ENCODE results near the gene OBP2A.

DNA sequence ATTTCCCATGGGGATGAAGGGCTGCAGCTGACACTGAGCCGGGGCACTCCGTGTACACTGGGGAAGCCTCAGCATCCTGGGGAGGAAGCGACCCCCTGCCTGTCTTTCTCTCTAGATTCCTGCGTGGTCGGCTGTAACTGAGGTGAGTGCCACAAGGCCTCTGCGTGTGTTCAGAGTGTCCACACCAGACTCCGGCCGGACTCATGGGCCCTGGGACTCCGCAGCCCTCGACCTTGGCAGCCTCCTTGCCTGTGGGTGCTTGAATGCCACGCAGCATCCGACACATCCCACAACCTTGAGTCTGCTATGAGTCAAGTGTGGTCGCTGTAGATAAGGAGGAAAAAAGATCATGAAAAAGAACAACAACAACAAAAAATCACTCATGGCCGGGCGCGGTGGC lies 39.0 kb downstream of the OBP2A start:
- TF ChIP-seq POLR2AphosphoS5 (IDR thresholded peaks at IDR 0.05; ENCODE audit: low read depth, low read length): no peak
- TF ChIP-seq EGR1 (IDR thresholded peaks at IDR 0.05; ENCODE audit: borderline replicate concordance, low read depth, low read length): no peak
- TF ChIP-seq, protein P1, sequence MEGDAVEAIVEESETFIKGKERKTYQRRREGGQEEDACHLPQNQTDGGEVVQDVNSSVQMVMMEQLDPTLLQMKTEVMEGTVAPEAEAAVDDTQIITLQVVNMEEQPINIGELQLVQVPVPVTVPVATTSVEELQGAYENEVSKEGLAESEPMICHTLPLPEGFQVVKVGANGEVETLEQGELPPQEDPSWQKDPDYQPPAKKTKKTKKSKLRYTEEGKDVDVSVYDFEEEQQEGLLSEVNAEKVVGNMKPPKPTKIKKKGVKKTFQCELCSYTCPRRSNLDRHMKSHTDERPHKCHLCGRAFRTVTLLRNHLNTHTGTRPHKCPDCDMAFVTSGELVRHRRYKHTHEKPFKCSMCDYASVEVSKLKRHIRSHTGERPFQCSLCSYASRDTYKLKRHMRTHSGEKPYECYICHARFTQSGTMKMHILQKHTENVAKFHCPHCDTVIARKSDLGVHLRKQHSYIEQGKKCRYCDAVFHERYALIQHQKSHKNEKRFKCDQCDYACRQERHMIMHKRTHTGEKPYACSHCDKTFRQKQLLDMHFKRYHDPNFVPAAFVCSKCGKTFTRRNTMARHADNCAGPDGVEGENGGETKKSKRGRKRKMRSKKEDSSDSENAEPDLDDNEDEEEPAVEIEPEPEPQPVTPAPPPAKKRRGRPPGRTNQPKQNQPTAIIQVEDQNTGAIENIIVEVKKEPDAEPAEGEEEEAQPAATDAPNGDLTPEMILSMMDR (IDR thresholded peaks at IDR 0.05; ENCODE audit: control extremely low read depth in 1 of 3, insufficient read depth in 1 of 3, low read depth in 1 of 3, low read length in 3 of 3): no peak
- TF ChIP-seq CREB1 (IDR thresholded peaks at IDR 0.05): no peak
- TF ChIP-seq, protein P2, sequence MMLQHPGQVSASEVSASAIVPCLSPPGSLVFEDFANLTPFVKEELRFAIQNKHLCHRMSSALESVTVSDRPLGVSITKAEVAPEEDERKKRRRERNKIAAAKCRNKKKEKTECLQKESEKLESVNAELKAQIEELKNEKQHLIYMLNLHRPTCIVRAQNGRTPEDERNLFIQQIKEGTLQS (IDR thresholded peaks at IDR 0.05; ENCODE audit: insufficient read depth, low read depth, low read length): no peak
- no peak for TF ChIP-seq SRF (IDR thresholded peaks at IDR 0.05; ENCODE audit: low read depth, low read length)
- no peak for TF ChIP-seq BACH1 (IDR thresholded peaks at IDR 0.05; ENCODE audit: low read length)
- TF ChIP-seq NRF1 (IDR thresholded peaks at IDR 0.05; ENCODE audit: low read depth, low read length): no peak
- TF ChIP-seq PHF8 (conservative IDR thresholded peaks at IDR 0.05; ENCODE audit: low read depth, low read length): no peak
- no peak for TF ChIP-seq MAX (IDR thresholded peaks at IDR 0.05)
- TF ChIP-seq TBP (IDR thresholded peaks at IDR 0.05; ENCODE audit: low read depth, low read length): no peak
- TF ChIP-seq, protein P3, sequence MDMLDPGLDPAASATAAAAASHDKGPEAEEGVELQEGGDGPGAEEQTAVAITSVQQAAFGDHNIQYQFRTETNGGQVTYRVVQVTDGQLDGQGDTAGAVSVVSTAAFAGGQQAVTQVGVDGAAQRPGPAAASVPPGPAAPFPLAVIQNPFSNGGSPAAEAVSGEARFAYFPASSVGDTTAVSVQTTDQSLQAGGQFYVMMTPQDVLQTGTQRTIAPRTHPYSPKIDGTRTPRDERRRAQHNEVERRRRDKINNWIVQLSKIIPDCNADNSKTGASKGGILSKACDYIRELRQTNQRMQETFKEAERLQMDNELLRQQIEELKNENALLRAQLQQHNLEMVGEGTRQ (IDR thresholded peaks at IDR 0.05; ENCODE audit: low read length): no peak
- no peak for TF ChIP-seq CHD1 (IDR thresholded peaks at IDR 0.05; ENCODE audit: low read depth, low read length)

All from H1 (cell line).